Caki2 (cell line): ENCODE measurements around the gene HMCES. TPM values are rescaled to one million over a fixed set of nuclear protein-coding genes. Genes with fewer than 3 reads are reported as not detected.

ENCODE experiments used
- DNase-seq: peaks from one replicate; pipeline ENCODE4 v3.0.0-alpha.2; 2015; ENCODE audit warnings: low read depth
- in situ Hi-C: cut with HindIII; loops from 2 replicates; pipeline ENCODE4 v1.10.0; 2016; ENCODE audit warnings: low sequenced_read_pairs, low pct_unique_long_range_greater_than_20kb, mixed read lengths
- total RNA-seq: library from RNA; depleted of rRNA; stranded (reverse); fragments of >200 nt; shearing (Covaris generic); gene quantifications from 2 replicates; pipeline ENCODE4 v1.2.3, GENCODE V29; 2014; ENCODE audit warnings: low replicate concordance; rRNA removed

Gene HMCES
- total RNA-seq, 1 experiment from 2014 or later: 44.9 TPM

DNA sequence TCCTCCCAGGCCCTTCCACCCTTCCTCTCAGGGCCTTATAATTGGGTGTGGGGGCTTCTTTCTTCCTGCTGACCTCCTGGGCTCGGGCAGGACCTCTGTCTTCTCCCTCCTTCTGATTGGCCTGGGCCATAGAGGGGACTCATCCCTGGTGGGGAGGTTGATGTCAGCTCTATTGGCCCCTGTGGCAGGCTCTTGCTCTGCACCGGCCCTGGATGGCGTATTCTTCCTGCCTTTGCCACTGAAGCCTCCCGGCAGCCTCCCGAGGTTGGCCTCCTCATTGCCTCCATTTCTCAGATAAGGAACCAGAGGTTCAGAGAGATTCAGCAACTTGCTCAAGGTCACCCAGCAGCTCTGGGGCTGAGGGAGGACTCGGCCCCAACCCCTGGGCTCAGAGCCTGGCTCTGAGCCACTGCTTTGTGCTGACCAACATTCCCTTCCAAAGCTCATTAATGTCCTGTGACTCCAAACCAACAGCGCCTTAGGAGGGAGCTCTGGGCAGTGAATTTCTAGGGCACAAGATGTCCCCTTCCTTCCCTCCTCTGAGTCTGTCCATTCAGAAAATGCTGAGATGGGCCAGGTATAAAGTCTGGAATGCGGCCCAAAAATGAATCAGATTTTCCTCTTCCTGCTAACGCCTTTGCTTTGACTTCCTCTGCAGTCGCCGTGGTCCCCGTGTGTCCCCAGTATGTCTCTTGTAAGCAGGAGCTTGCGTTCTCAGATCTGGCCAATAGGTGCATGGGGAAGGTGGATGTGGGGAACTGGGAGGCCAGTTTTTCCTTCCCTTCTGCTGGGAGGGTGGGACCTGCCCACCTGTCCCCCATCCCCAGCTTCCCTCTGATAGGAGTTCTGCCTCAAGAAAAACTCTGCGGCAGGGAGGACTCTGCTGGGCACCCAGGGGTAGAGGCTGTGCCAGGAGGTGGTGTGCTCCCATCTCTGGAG is 74.2 kb downstream of the HMCES start:
- DNase-seq: no peak
- in situ Hi-C loops: no loop called here

- in situ Hi-C loops: no loop called here
- no peak for DNase-seq
Measured at GRCh38 chr3:129353589-129353941, 74.9 kb downstream of the HMCES start.

Other genes with a start within 250 kb of the HMCES start
- not detected in 2 replicates for gene GP9, start 218.1 kb upstream of the HMCES start, total RNA-seq
- gene RAB43, start 157.1 kb upstream of the HMCES start, total RNA-seq: 9.8 and 18.3 TPM in 2 replicates
- gene ISY1, start 117.8 kb upstream of the HMCES start, total RNA-seq: 31.5 and 42.0 TPM in 2 replicates
- 283 and 312 TPM in 2 replicates for gene CNBP, start 95.0 kb upstream of the HMCES start, total RNA-seq
- gene COPG1, start 29.3 kb upstream of the HMCES start, total RNA-seq: 74.1 and 114 TPM in 2 replicates
- gene EFCAB12, start 149.8 kb downstream of the HMCES start, total RNA-seq: not detected in 2 replicates
- 8.9 and 13.6 TPM in 2 replicates for gene MBD4, start 161.1 kb downstream of the HMCES start, total RNA-seq
- 23.4 and 24.8 TPM in 2 replicates for gene IFT122, start 161.4 kb downstream of the HMCES start, total RNA-seq
- not detected in 2 replicates for gene RHO, start 249.8 kb downstream of the HMCES start, total RNA-seq